Activated B cell treated with CpG ODN at 0.5 μM for 24 hours (primary cell): ENCODE measurements around the gene TRIM52. TPM values are rescaled to one million over a fixed set of nuclear protein-coding genes. Genes with fewer than 3 reads are reported as not detected.
"Not testable (repeated sequence)": the region's sequence is repeated elsewhere in the genome, so short reads cannot be mapped to it uniquely, and the experiment has no call there.

Experiments used
- ATAC-seq: fragments of 200-7000 bp; cut with Tn5 transposase; one replicate; pipeline ENCODE4 v1.10.0; 2021; ENCODE audit warnings: low read depth, mild to moderate bottlenecking, moderate library complexity
- CTCF ChIA-PET: fragments of 350-600 bp; sonication (Branson Sonifier 250); formaldehyde crosslinking; loops from one replicate; lab custom pipeline; 2021; ENCODE audit warnings: antibody characterized with exemption; lab: Charles Lee
- POLR2A ChIA-PET: fragments of 350-600 bp; sonication (Branson Sonifier 250); formaldehyde crosslinking; loops from one replicate; lab custom pipeline; 2021; ENCODE audit warnings: antibody characterized with exemption; lab: Charles Lee
- DNase-seq: peaks from one replicate; pipeline ENCODE4 v3.0.0; 2022
- H3K27ac Mint-ChIP-seq: one replicate; pipeline ENCODE4 v1.8.0; 2020; ENCODE audit warnings: mixed read lengths
- H3K27me3 Mint-ChIP-seq: one replicate; pipeline ENCODE4 v1.8.0; 2021; ENCODE audit warnings: mixed read lengths
- H3K36me3 Mint-ChIP-seq: one replicate; pipeline ENCODE4 v1.8.0; 2021; ENCODE audit warnings: low read depth, mixed read lengths
- H3K4me1 Mint-ChIP-seq: one replicate; pipeline ENCODE4 v1.8.0; 2021; ENCODE audit warnings: mixed read lengths
- H3K4me3 Mint-ChIP-seq: one replicate; pipeline ENCODE4 v1.8.0; 2020; ENCODE audit warnings: mild to moderate bottlenecking, mixed read lengths
- H3K9me3 Mint-ChIP-seq: one replicate; pipeline ENCODE4 v1.8.0; 2020; ENCODE audit warnings: mixed read lengths
- intact Hi-C: fragments of 100-400 bp; cut with micrococcal nuclease; formaldehyde crosslinking; loops from one replicate; pipeline ENCODE4 v1.15.1; 2024
- total RNA-seq: library from RNA; stranded (reverse); gene quantifications from 2 replicates; pipeline ENCODE4 v1.2.3, GENCODE V29; 2022
- TF ChIP-seq, protein P1 (sequence below): fragments of 200-600 bp; IDR thresholded peaks from one replicate; pipeline ENCODE4 v1.8.0; 2022; ENCODE audit warnings: antibody characterized with exemption, mild to moderate bottlenecking

The TRIM52 gene
- total RNA-seq, 1 donor from 2014 or later = 36.9 TPM

- ChIA-PET CTCF (no interaction called here), POLR2A (interaction anchor here (0.6 kb wide), 1 partner anchor 42 kb away, joined by 7 read pairs; the partner anchor contains the start of gene TRIM52)
- peaks cover 46% of the 10 kb centered on the region for H3K4me1 Mint-ChIP-seq
- ATAC-seq = no peak
- no peak for DNase-seq
- TF ChIP-seq, protein P1, sequence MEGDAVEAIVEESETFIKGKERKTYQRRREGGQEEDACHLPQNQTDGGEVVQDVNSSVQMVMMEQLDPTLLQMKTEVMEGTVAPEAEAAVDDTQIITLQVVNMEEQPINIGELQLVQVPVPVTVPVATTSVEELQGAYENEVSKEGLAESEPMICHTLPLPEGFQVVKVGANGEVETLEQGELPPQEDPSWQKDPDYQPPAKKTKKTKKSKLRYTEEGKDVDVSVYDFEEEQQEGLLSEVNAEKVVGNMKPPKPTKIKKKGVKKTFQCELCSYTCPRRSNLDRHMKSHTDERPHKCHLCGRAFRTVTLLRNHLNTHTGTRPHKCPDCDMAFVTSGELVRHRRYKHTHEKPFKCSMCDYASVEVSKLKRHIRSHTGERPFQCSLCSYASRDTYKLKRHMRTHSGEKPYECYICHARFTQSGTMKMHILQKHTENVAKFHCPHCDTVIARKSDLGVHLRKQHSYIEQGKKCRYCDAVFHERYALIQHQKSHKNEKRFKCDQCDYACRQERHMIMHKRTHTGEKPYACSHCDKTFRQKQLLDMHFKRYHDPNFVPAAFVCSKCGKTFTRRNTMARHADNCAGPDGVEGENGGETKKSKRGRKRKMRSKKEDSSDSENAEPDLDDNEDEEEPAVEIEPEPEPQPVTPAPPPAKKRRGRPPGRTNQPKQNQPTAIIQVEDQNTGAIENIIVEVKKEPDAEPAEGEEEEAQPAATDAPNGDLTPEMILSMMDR = no peak
- peaks cover 7% of the 10 kb centered on the region for H3K27me3 Mint-ChIP-seq
- peak overlapping the region; percentile 93 for H3K4me3 Mint-ChIP-seq
- no peaks in the 10 kb centered on the region for H3K9me3 Mint-ChIP-seq
- peaks cover 16% of the 10 kb centered on the region for H3K36me3 Mint-ChIP-seq
- intact Hi-C loops = loop anchor here (1.0 kb wide), 3 partner anchors 30 to 408 kb away; no protein-coding TSS in a partner anchor
- H3K27ac Mint-ChIP-seq = peak overlapping the region; percentile 96
Measured at GRCh38 chr5:181218795-181219124, 42.2 kb downstream of the TRIM52 start.

- Mint-ChIP-seq H3K27me3 (peaks cover 7% of the 10 kb centered on the region), H3K4me3 (peak overlapping the region; percentile 93)
Measured at GRCh38 chr5:181217803-181218062, 43.2 kb downstream of the TRIM52 start.

GRCh38 chr5:181217111-181217802 lies 43.7 kb downstream of the TRIM52 start:
- DNase-seq = peak; percentile 61

More at GRCh38 chr5:181217803-181218062, 43.2 kb downstream of the TRIM52 start:
- no peaks in the 10 kb centered on the region for H3K9me3 Mint-ChIP-seq
- peak; percentile 19 for ATAC-seq
- TF ChIP-seq, protein P1 = no peak
- H3K27ac Mint-ChIP-seq = peak overlapping the region; percentile 96
- no peak for DNase-seq
- H3K4me1 Mint-ChIP-seq = peaks cover 40% of the 10 kb centered on the region
- POLR2A ChIA-PET = interaction anchor here (0.6 to 2.4 kb wide), 7 partner anchors 10 to 70 kb away, joined by 3 to 21 read pairs (median 3); partner anchors contain the start of gene TRIM52
- intact Hi-C loops = loop anchor here (1.0 kb wide), 4 partner anchors 10 to 407 kb away; no protein-coding TSS in a partner anchor
- peaks cover 11% of the 10 kb centered on the region for H3K36me3 Mint-ChIP-seq
- CTCF ChIA-PET = interaction anchor here (0.8 kb wide), 1 partner anchor 26 kb away, joined by 3 read pairs; no protein-coding TSS in a partner anchor

GRCh38 chr5:181215997-181216989 lies 44.6 kb downstream of the TRIM52 start:
- TF ChIP-seq, protein P1 = no peak
- Mint-ChIP-seq H3K4me3 (peak overlapping the region; percentile 93), H3K27ac (peak overlapping the region; percentile 37), H3K9me3 (no peaks in the 10 kb centered on the region), H3K4me1 (peaks cover 31% of the 10 kb centered on the region), H3K27me3 (peaks cover 3% of the 10 kb centered on the region), H3K36me3 (peaks cover 5% of the 10 kb centered on the region)
- ATAC-seq (no peak), DNase-seq (no peak)
- intact Hi-C loops = no loop called here
- POLR2A ChIA-PET = interaction anchor here (0.5 to 2.4 kb wide), 6 partner anchors 9 to 71 kb away, joined by 3 to 21 read pairs (median 6); partner anchors contain the start of gene TRIM52
- CTCF ChIA-PET = interaction anchor here (1.3 kb wide), 1 partner anchor 8 kb away, joined by 5 read pairs; no protein-coding TSS in a partner anchor

More at GRCh38 chr5:181217111-181217802, 43.7 kb downstream of the TRIM52 start:
- Mint-ChIP-seq H3K4me1 (peaks cover 40% of the 10 kb centered on the region), H3K27ac (peak overlapping the region; percentile 96), H3K36me3 (peaks cover 10% of the 10 kb centered on the region), H3K27me3 (peaks cover 7% of the 10 kb centered on the region), H3K9me3 (no peaks in the 10 kb centered on the region), H3K4me3 (peak overlapping the region; percentile 93)
- TF ChIP-seq, protein P1 = no peak
- intact Hi-C loops = loop anchor here (1.0 kb wide), 1 partner anchor 10 kb away; no protein-coding TSS in a partner anchor
- CTCF ChIA-PET = interaction anchor here (0.8 kb wide), 1 partner anchor 26 kb away, joined by 3 read pairs; no protein-coding TSS in a partner anchor
- POLR2A ChIA-PET = interaction anchor here (0.6 to 2.4 kb wide), 8 partner anchors 10 to 70 kb away, joined by 3 to 21 read pairs (median 3); partner anchors contain the start of gene TRIM52
- peak; percentile 23 for ATAC-seq

DNA sequence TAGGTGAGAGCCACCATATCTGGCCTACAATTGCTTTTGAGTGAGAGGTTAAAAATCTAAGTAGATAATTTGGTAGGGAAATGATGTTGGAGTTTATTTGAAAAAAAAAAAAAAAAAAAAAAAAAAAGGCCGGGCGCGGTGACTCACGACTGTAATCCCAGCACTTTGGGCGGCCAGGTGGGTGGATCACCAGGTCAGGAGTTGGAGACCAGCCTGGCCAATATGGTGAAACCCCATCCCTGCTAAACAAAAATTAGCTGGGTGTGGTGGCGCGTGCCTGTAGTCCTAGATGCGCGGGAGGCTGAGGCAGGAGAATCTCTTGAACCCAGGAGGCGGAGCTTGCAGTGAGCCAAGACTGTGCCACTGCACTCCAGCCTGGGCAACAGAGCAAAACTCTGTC lies 46.7 kb downstream of the TRIM52 start:
- intact Hi-C loops, H3K27me3 Mint-ChIP-seq, H3K36me3 Mint-ChIP-seq, H3K4me3 Mint-ChIP-seq, H3K9me3 Mint-ChIP-seq, H3K27ac Mint-ChIP-seq, DNase-seq, ATAC-seq: not testable (repeated sequence)
- peaks cover 20% of the 10 kb centered on the region for H3K4me1 Mint-ChIP-seq
- POLR2A ChIA-PET = interaction anchor here (0.9 kb wide), 1 partner anchor 47 kb away, joined by 8 read pairs; the partner anchor contains the start of gene TRIM52
- CTCF ChIA-PET = interaction anchor here (1.4 kb wide), 1 partner anchor 30 kb away, joined by 3 read pairs; no protein-coding TSS in a partner anchor
